Ovary (tissue), 9 donors: ENCODE measurements around the gene ATF7IP. TPM values are rescaled to one million over a fixed set of nuclear protein-coding genes. Genes with fewer than 3 reads are reported as not detected.
"Not testable (repeated sequence)": the region's sequence is repeated elsewhere in the genome, so short reads cannot be mapped to it uniquely, and the experiment has no call there.

ENCODE experiments used
- DNase-seq, 5 donors: peaks; one replicate each; pipeline ENCODE4 v3.0.0-alpha.2; 2019 to 2020
- H3K27ac ChIP-seq, 2 donors: fragments of 200-600 bp; one replicate each; pipeline versions ENCODE4 v1.5.1 to v1.8.0; 2019 to 2022
- H3K27me3 ChIP-seq: fragments of 200-600 bp; one replicate; pipeline ENCODE4 v1.8.0; 2022
- H3K36me3 ChIP-seq: fragments of 200-600 bp; sonication (generic); one replicate; pipeline ENCODE4 v1.5.1; 2019
- H3K4me1 ChIP-seq: one replicate; pipeline ENCODE4 v1.8.1; 2013; ENCODE audit warnings: mild to moderate bottlenecking, moderate library complexity; ENCODE audit not compliant: insufficient read depth
- H3K4me3 ChIP-seq: fragments of 200-600 bp; sonication (generic); one replicate; pipeline ENCODE4 v1.5.1; 2017
- H3K9me3 ChIP-seq, 2 donors: fragments of 200-600 bp in 1 of 2; sonication (generic) in 1 of 2; one replicate each; pipeline versions ENCODE4 v1.5.1 to v1.8.1; 2013 to 2019; ENCODE audit warnings: mild to moderate bottlenecking in 1 of 2, moderate library complexity in 1 of 2
- CTCF ChIP-seq, 3 donors: fragments of 450-650 bp in 2 of 3; fragments of 200-600 bp in 1 of 3; IDR thresholded peaks; one replicate each; pipeline versions ENCODE4 v1.5.1 to v1.8.0; 2016 to 2022; ENCODE audit warnings: antibody characterized with exemption in 3 of 3, mild to moderate bottlenecking in 1 of 3
- EP300 ChIP-seq: sonication (generic); formaldehyde crosslinking; IDR thresholded peaks from one replicate; pipeline ENCODE4 v1.6.1; 2017; ENCODE audit warnings: antibody characterized with exemption
- POLR2A ChIP-seq: fragments of 450-650 bp; IDR thresholded peaks from one replicate; pipeline ENCODE4 v1.6.1; 2017; ENCODE audit warnings: antibody characterized with exemption, mild to moderate bottlenecking, moderate library complexity
- WGBS, 3 donors: extraction: QIAGEN DNeasy Blood & Tissue Kit in 1 of 3; methylation state at CpG; one replicate each; pipeline versions ENCODE4 v1.1.5 to v1.1.7; 2013 to 2017; 5-methylcytosine and 5-hydroxymethylcytosine counted together
- intact Hi-C, 4 donors: fragments of 100-400 bp; cut with DNase I; formaldehyde crosslinking; loops; one replicate each; pipeline versions ENCODE4 v1.11.0 to v1.15.1; 2022 to 2023
- polyA plus RNA-seq, 2 donors: library from polyadenylated mRNA; stranded (reverse); fragments of 200-250 nt in 1 of 2; fragments of 350-450 nt in 1 of 2; fragmentation: Illumina TruSeq in 1 of 2; extraction: RNeasy Lipid Tissue Mini Kit (QIAGEN cat#74804) in 1 of 2; gene quantifications; one replicate each; pipeline ENCODE4 v1.2.3, GENCODE V29; 2013 to 2014
- total RNA-seq, 7 donors: library from RNA; depleted of rRNA in 2 of 7; stranded (reverse); fragments of >200 nt in 2 of 7; fragmentation: NEBNext Ultra II Directional in 3 of 7; extraction: Animal tissue kit (Norgen Biotek cat#: 25700) in 3 of 7; gene quantifications; one replicate each; pipeline versions ENCODE4 v1.1.0 to v1.2.4, GENCODE V29; 2016 to 2023
- donor health status: DM: no; HTN: no; CAD: no; lungs with moderate emphysema.
- donor health status: DM: no; HTN: no; CAD: no.
- donor health status: Bipolar disorder and iron deficiency.
- donor health status: DM: yes; HTN: yes; CAD: no.
- donor health status: DM: no; HTN: no; CAD: no.
- donor health status: DM: yes; HTN: yes; CAD: no.

The ATF7IP gene
- total and polyA plus RNA-seq, 9 donors = 12.4 to 91.5 (median 71.9) TPM

- Histone ChIP-seq H3K27me3 (no peaks in the 10 kb centered on the region), H3K4me1 (no peaks in the 10 kb centered on the region), H3K36me3 (no peaks in the 10 kb centered on the region), H3K4me3 (no peak overlapping the region), H3K9me3 (no peaks in the 10 kb centered on the region), H3K27ac (no peak overlapping the region)
- no peak for DNase-seq
- intact Hi-C loops = no loop called here
- TF ChIP-seq EP300 (no peak), POLR2A (no peak), CTCF (IDR thresholded peaks at IDR 0.05) (no peak)
Measured at GRCh38 chr12:14340371-14340770, 25.1 kb upstream of the ATF7IP start.

- intact Hi-C loops = loop anchor here in 1 of 4 donors (10.0 kb wide), 1 partner anchor 57 kb away; no protein-coding TSS in a partner anchor
- 97 to 100% (median 98%) methylated on average over 4 of the region's 4 CpGs for WGBS, 3 donors
- H3K27ac ChIP-seq, DNase-seq, H3K4me3 ChIP-seq, H3K36me3 ChIP-seq, H3K9me3 ChIP-seq, H3K4me1 ChIP-seq, H3K27me3 ChIP-seq: not testable (repeated sequence)
Measured at GRCh38 chr12:14351524-14351923, 14.0 kb upstream of the ATF7IP start.

GRCh38 chr12:14352066-14352465, 13.4 kb upstream of the ATF7IP start:
- DNase-seq, H3K27me3 ChIP-seq, H3K27ac ChIP-seq, H3K4me1 ChIP-seq, H3K9me3 ChIP-seq, H3K4me3 ChIP-seq, H3K36me3 ChIP-seq: not testable (repeated sequence)
- intact Hi-C loops = loop anchor here in 1 of 4 donors (10.0 kb wide), 1 partner anchor 57 kb away; no protein-coding TSS in a partner anchor
- 85 to 100% (median 100%) methylated on average over 1 of the region's 1 CpG for WGBS, 3 donors

DNA sequence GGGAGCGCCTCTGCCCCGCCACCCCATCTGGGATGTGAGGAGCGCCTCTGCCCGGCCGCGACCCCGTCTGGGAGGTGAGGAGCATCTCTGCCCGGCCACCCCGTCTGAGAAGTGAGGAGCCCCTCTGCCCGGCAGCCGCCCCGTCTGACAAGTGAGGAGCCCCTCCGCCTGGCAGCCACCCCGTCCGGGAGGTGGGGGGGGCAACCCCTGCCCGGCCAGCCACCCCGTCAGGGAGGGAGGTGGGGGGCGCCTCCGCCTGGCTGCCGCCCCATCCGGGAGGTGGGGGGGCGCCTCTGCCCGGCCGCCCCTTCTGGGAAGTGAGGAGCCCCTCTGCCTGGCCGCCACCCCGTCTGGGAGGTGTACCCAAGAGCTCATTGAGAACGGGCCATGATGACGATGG, 10.8 kb upstream of the ATF7IP start:
- H3K4me1 ChIP-seq, H3K36me3 ChIP-seq, DNase-seq, H3K27ac ChIP-seq, H3K9me3 ChIP-seq, H3K4me3 ChIP-seq, H3K27me3 ChIP-seq: not testable (repeated sequence)
- WGBS, 3 donors = 95 to 96% (median 95%) methylated on average over 12 to 24 of the region's 28 CpGs
- intact Hi-C loops = loop anchor here in 1 of 4 donors (10.0 kb wide), 1 partner anchor 60 kb away; no protein-coding TSS in a partner anchor

GRCh38 chr12:14356147-14356546, 9.3 kb upstream of the ATF7IP start:
- no peaks in the 10 kb centered on the region for H3K4me1 ChIP-seq
- H3K36me3 ChIP-seq = no peaks in the 10 kb centered on the region
- no peak for DNase-seq
- H3K27me3 ChIP-seq = no peaks in the 10 kb centered on the region
- H3K9me3 ChIP-seq = peaks cover 0 to 4% of the 10 kb centered on the region in 2 donors
- H3K27ac ChIP-seq = no peak overlapping the region
- WGBS, 3 donors = 91 to 97% (median 95%) methylated on average over 1 of the region's 1 CpG
- H3K4me3 ChIP-seq = no peak overlapping the region
- no peak for TF ChIP-seq POLR2A
- TF ChIP-seq CTCF (IDR thresholded peaks at IDR 0.05) = no peak
- no peak for TF ChIP-seq EP300
- intact Hi-C loops = loop anchor here in 1 of 4 donors (10.0 kb wide), 1 partner anchor 61 kb away; no protein-coding TSS in a partner anchor

DNA sequence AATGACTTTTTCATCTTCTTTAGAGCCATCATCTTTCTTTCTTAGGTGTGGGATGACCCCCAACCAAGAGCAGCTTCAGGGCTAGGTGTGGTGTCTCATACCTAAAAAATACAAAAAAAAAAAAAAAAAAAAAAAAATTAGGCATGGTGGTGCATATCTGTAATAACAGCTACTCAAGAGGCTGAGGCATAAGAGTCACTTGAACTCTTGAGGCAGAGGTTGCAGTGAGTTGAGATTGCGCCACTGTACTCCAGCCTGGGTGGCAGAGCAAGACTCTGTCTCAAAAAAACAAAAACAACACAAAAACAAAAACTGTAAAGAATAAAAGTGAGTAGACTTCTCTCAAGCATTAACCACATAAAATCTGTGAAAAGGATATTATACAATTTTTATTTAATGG, 8.0 kb upstream of the ATF7IP start:
- Histone ChIP-seq H3K4me3 (no peak overlapping the region), H3K27me3 (no peaks in the 10 kb centered on the region), H3K4me1 (no peaks in the 10 kb centered on the region), H3K27ac (no peak overlapping the region), H3K9me3 (no peaks in the 10 kb centered on the region), H3K36me3 (no peaks in the 10 kb centered on the region)
- TF ChIP-seq POLR2A = no peak
- no peak for TF ChIP-seq EP300
- TF ChIP-seq CTCF (IDR thresholded peaks at IDR 0.05) = no peak
- intact Hi-C loops = loop anchor here in 1 of 4 donors (10.0 kb wide), 1 partner anchor 63 kb away; no protein-coding TSS in a partner anchor
- WGBS, 3 donors = 91 to 100% (median 93%) methylated on average over 1 of the region's 1 CpG
- DNase-seq = no peak
